ENCODE results near the gene SDK1.
"Not testable (repeated sequence)": the region's sequence is repeated elsewhere in the genome, so short reads cannot be mapped to it uniquely, and the experiment has no call there.

SDK1 gene

GRCh38 chr7:4222676-4223075 is 921.6 kb downstream of the SDK1 start:
- DNase-seq (ENCODE audit: low read depth in 2 of 2) = no peak

GRCh38 chr7:4225361-4225771 is 924.3 kb downstream of the SDK1 start:
- no peak for DNase-seq (ENCODE audit: low read depth in 2 of 2)

- no peak for DNase-seq (ENCODE audit: low read depth in 2 of 2)
Observed at GRCh38 chr7:4225881-4226523, 925.0 kb downstream of the SDK1 start.

- DNase-seq (ENCODE audit: low read depth in 2 of 2) = no peak
Observed at GRCh38 chr7:4226524-4226882, 925.5 kb downstream of the SDK1 start.

- DNase-seq (ENCODE audit: low read depth in 2 of 2) = no peak
Observed at GRCh38 chr7:4227105-4228010, 926.3 kb downstream of the SDK1 start.

GRCh38 chr7:4230352-4230751 is 929.3 kb downstream of the SDK1 start:
- no peak for DNase-seq (ENCODE audit: low read depth in 2 of 2)

- DNase-seq (ENCODE audit: low read depth in 2 of 2) = no peak
Observed at GRCh38 chr7:4233146-4233545, 932.1 kb downstream of the SDK1 start.

GRCh38 chr7:4233621-4234497 is 932.8 kb downstream of the SDK1 start:
- DNase-seq (ENCODE audit: low read depth in 2 of 2) = no peak

- DNase-seq (ENCODE audit: low read depth in 2 of 2) = no peak
Observed at GRCh38 chr7:4234498-4234855, 933.4 kb downstream of the SDK1 start.

- DNase-seq (ENCODE audit: low read depth in 2 of 2) = no peak
Observed at GRCh38 chr7:4234886-4235285, 933.8 kb downstream of the SDK1 start.

GRCh38 chr7:4235596-4235995 is 934.5 kb downstream of the SDK1 start:
- no peak for DNase-seq (ENCODE audit: low read depth in 2 of 2)

GRCh38 chr7:4236389-4236788 is 935.3 kb downstream of the SDK1 start:
- no peak for DNase-seq (ENCODE audit: low read depth in 2 of 2)

GRCh38 chr7:4236873-4237272 is 935.8 kb downstream of the SDK1 start:
- not testable (repeated sequence) for DNase-seq (ENCODE audit: low read depth in 2 of 2)

- DNase-seq (ENCODE audit: low read depth in 2 of 2) = no peak
Observed at GRCh38 chr7:4237296-4238235, 936.5 kb downstream of the SDK1 start.

- DNase-seq (ENCODE audit: low read depth in 2 of 2) = no peak
Observed at GRCh38 chr7:4238861-4239260, 937.8 kb downstream of the SDK1 start.

GRCh38 chr7:4240042-4240441 is 939.0 kb downstream of the SDK1 start:
- no peak for DNase-seq (ENCODE audit: low read depth in 2 of 2)

GRCh38 chr7:4240520-4241303 is 939.7 kb downstream of the SDK1 start:
- DNase-seq (ENCODE audit: low read depth in 2 of 2) = no peak

- no peak for DNase-seq (ENCODE audit: low read depth in 2 of 2)
Observed at GRCh38 chr7:4241304-4241612, 940.2 kb downstream of the SDK1 start.

GRCh38 chr7:4241791-4242190 is 940.7 kb downstream of the SDK1 start:
- no peak for DNase-seq (ENCODE audit: low read depth in 2 of 2)

- DNase-seq (ENCODE audit: low read depth in 2 of 2) = no peak
Observed at GRCh38 chr7:4242706-4243105, 941.7 kb downstream of the SDK1 start.

GRCh38 chr7:4244041-4244440 is 943.0 kb downstream of the SDK1 start:
- no peak for DNase-seq (ENCODE audit: low read depth in 2 of 2)
